Ovary (tissue), 3 donors: ENCODE data around the gene GIMAP2.

Experiments used
- EP300 ChIP-seq: sonication (generic); formaldehyde crosslinking; IDR thresholded peaks from one replicate; pipeline ENCODE4 v1.6.1; 2017; ENCODE audit warnings: antibody characterized with exemption
- POLR2A ChIP-seq: fragments of 450-650 bp; IDR thresholded peaks from one replicate; pipeline ENCODE4 v1.6.1; 2017; ENCODE audit warnings: antibody characterized with exemption, mild to moderate bottlenecking, moderate library complexity
- TF ChIP-seq, protein P1 (sequence below), 3 donors: fragments of 450-650 bp in 2 of 3; fragments of 200-600 bp in 1 of 3; IDR thresholded peaks; one replicate each; pipeline versions ENCODE4 v1.5.1 to v1.8.0; 2016 to 2022; ENCODE audit warnings: antibody characterized with exemption in 3 of 3, mild to moderate bottlenecking in 1 of 3
- donor health status: DM: no; HTN: no; CAD: no.

DNA sequence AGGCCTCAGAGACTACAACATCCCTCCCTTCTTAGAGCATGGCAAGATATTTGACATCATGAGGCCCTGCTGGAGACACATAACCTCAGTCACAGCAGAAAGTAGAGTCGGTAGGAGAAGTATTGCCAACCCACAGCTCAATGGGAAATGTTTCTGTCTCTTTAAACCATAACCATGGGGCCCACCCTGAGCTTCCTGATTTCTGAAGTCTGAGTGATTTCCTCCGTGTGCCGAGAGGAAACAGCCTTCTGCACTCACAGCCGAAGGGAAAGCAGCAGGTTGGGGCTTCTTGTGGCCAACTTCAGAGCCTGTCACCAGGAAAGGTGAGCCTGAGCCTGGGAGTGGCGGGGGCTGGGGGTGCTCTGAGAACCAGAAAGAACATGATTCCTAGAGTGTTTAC, 30.9 kb downstream of the GIMAP2 start, which contains the start of gene GIMAP1:
- TF ChIP-seq POLR2A (no peak), EP300 (no peak)
- TF ChIP-seq, protein P1, sequence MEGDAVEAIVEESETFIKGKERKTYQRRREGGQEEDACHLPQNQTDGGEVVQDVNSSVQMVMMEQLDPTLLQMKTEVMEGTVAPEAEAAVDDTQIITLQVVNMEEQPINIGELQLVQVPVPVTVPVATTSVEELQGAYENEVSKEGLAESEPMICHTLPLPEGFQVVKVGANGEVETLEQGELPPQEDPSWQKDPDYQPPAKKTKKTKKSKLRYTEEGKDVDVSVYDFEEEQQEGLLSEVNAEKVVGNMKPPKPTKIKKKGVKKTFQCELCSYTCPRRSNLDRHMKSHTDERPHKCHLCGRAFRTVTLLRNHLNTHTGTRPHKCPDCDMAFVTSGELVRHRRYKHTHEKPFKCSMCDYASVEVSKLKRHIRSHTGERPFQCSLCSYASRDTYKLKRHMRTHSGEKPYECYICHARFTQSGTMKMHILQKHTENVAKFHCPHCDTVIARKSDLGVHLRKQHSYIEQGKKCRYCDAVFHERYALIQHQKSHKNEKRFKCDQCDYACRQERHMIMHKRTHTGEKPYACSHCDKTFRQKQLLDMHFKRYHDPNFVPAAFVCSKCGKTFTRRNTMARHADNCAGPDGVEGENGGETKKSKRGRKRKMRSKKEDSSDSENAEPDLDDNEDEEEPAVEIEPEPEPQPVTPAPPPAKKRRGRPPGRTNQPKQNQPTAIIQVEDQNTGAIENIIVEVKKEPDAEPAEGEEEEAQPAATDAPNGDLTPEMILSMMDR (IDR thresholded peaks at IDR 0.05) = no peak
